Keratinocyte (primary cell): Measurements from ENCODE around the gene TSPAN18. TPM values are rescaled to one million over a fixed set of nuclear protein-coding genes. Genes with fewer than 3 reads are reported as not detected.

ENCODE experiments used
- DNase-seq: peaks from one replicate; pipeline ENCODE4 v3.0.0-alpha.2; 2011; ENCODE audit warnings: low read depth, missing footprints, low spot score
- FAIRE-seq: peaks from 2 replicates; lab custom pipeline; 2011; peaks lifted over from hg19 to GRCh38; lab: Jason Lieb, UNC
- H2AFZ ChIP-seq: 2 replicates; pipeline ENCODE4 v1.6.0; 2012; ENCODE audit warnings: low read length, control low read depth, inconsistent platforms; ENCODE audit not compliant: control insufficient read depth
- H3K27ac ChIP-seq: 2 replicates; pipeline ENCODE4 v1.5.1; 2011; ENCODE audit warnings: low read length; ENCODE audit not compliant: control insufficient read depth, insufficient read depth
- H3K27me3 ChIP-seq: 3 replicates; pipeline ENCODE4 v1.6.0; 2011; ENCODE audit warnings: low read length; ENCODE audit not compliant: control insufficient read depth, insufficient read depth; ENCODE audit errors: extremely low read depth
- H3K36me3 ChIP-seq, 2 experiments: 2 replicates in 1 of 2; 3 replicates in 1 of 2; pipeline ENCODE4 v1.5.1; 2011; ENCODE audit warnings: low read length in 2 of 2, mild to moderate bottlenecking in 1 of 2; ENCODE audit not compliant: control insufficient read depth in 2 of 2, insufficient read depth in 2 of 2; ENCODE audit errors: extremely low read depth in 1 of 2
- H3K4me1 ChIP-seq: 3 replicates; pipeline ENCODE4 v1.5.1; 2011; ENCODE audit warnings: low read length; ENCODE audit not compliant: control insufficient read depth, insufficient read depth; ENCODE audit errors: extremely low read depth
- H3K4me2 ChIP-seq: 3 replicates; pipeline ENCODE4 v1.6.0; 2011; ENCODE audit warnings: low read depth, low read length; ENCODE audit not compliant: control insufficient read depth, insufficient read depth; ENCODE audit errors: extremely low read depth
- H3K4me3 ChIP-seq, 3 experiments: fragments of 200-600 bp in 1 of 3; sonication (generic) in 1 of 3; 2 replicates in 2 of 3; 3 replicates in 1 of 3; pipeline ENCODE4 v1.5.1; 2011 to 2016; ENCODE audit warnings: low read length in 3 of 3, mild to moderate bottlenecking in 3 of 3, control low read depth in 2 of 3, inconsistent platforms in 1 of 3, low read depth in 1 of 3, mixed read lengths in 1 of 3, mixed run types in 1 of 3, moderate library complexity in 1 of 3; ENCODE audit not compliant: control insufficient read depth in 2 of 3, insufficient read depth in 2 of 3; ENCODE audit errors: extremely low read depth in 1 of 3
- H3K79me2 ChIP-seq: 2 replicates; pipeline ENCODE4 v1.6.0; 2012; ENCODE audit warnings: low read length; ENCODE audit not compliant: control insufficient read depth, insufficient read depth
- H3K9ac ChIP-seq: 3 replicates; pipeline ENCODE4 v1.6.0; 2011; ENCODE audit warnings: low read length; ENCODE audit not compliant: control insufficient read depth, insufficient read depth; ENCODE audit errors: extremely low read depth
- H3K9me1 ChIP-seq: 3 replicates; pipeline ENCODE4 v1.6.0; 2011; ENCODE audit warnings: low read length; ENCODE audit not compliant: control insufficient read depth, insufficient read depth; ENCODE audit errors: extremely low read depth
- H3K9me3 ChIP-seq: 2 replicates; pipeline ENCODE4 v1.5.1; 2012; ENCODE audit warnings: low read depth, low read length; ENCODE audit not compliant: control insufficient read depth
- H4K20me1 ChIP-seq: 3 replicates; pipeline ENCODE4 v1.6.0; 2011; ENCODE audit warnings: low read length; ENCODE audit not compliant: control insufficient read depth, insufficient read depth; ENCODE audit errors: extremely low read depth
- CTCF ChIP-seq, 3 experiments: IDR thresholded peaks in 1 of 3; conservative IDR thresholded peaks in 1 of 3; optimal IDR thresholded peaks in 1 of 3; 2 replicates in 2 of 3; 3 replicates in 1 of 3; pipeline versions ENCODE3 to v1.5.1; 2011; ENCODE audit warnings: low read length in 3 of 3, mild to moderate bottlenecking in 3 of 3, moderate library complexity in 2 of 3, control low read depth in 1 of 3, inconsistent platforms in 1 of 3; ENCODE audit not compliant: insufficient read depth in 2 of 3; ENCODE audit errors: extremely low read depth in 1 of 3
- EZH2 ChIP-seq: IDR thresholded peaks from one replicate; pipeline ENCODE4 v1.6.1; 2012; ENCODE audit warnings: inconsistent platforms, mild to moderate bottlenecking, low read length, moderate library complexity
- dilution Hi-C: fragments of 300-500 bp; cut with MboI; formaldehyde crosslinking; loops from one replicate; pipeline ENCODE4 v1.7.0; 2020; ENCODE audit warnings: low sequenced_read_pairs; ENCODE audit not compliant: extremely low pct_ligation_motif_present
- polyA plus RNA-seq, 5 experiments: library from polyadenylated mRNA; depleted of rRNA in 3 of 5; stranded (reverse) in 3 of 5; stranded (forward) in 1 of 5; unstranded in 1 of 5; fragments of >200 nt; gene quantifications; 1 replicate in 1 of 5; 2 replicates in 3 of 5; 3 replicates in 1 of 5; pipeline versions ENCODE4 v1.2.1 to v1.2.3, GENCODE V29; 2011 to 2012; ENCODE audit warnings: missing spikeins in 2 of 5, low read depth in 1 of 5, low replicate concordance in 1 of 5

The TSPAN18 gene
- polyA plus RNA-seq, 1 donor (not counting 4 experiments of a cell fraction or from before 2014, with no cell fraction given), result not detected

- no peak for FAIRE-seq
- Histone ChIP-seq H3K79me2 (no peaks in the 10 kb centered on the region), H3K4me2 (no peak overlapping the region), H3K27ac (no peak overlapping the region), H3K4me3 (no peak overlapping the region), H3K36me3 (no peaks in the 10 kb centered on the region), H3K9ac (no peak overlapping the region), H3K9me3 (no peaks in the 10 kb centered on the region), H3K27me3 (peaks cover 5% of the 10 kb centered on the region), H3K4me1 (no peaks in the 10 kb centered on the region), H4K20me1 (no peaks in the 10 kb centered on the region), H3K9me1 (no peaks in the 10 kb centered on the region), H2AFZ (no peak overlapping the region)
- dilution Hi-C loops, result no loop called here
- no peak for DNase-seq
- TF ChIP-seq EZH2 (no peak), CTCF (optimal IDR thresholded peaks at IDR 0.05 in 1 of 3, IDR thresholded peaks at IDR 0.05 in 1 of 3, conservative IDR thresholded peaks at IDR 0.05 in 1 of 3; ENCODE audit: extremely low read depth in 1 of 3, insufficient read depth in 2 of 3, low read length in 3 of 3) (no peak)
Observed at GRCh38 chr11:44787981-44788380, 61.2 kb downstream of the TSPAN18 start.

- FAIRE-seq, result no peak
- H3K79me2 ChIP-seq, result no peaks in the 10 kb centered on the region
- H3K27me3 ChIP-seq, result peaks cover 5% of the 10 kb centered on the region
- no peak for DNase-seq
- H3K4me1 ChIP-seq, result no peaks in the 10 kb centered on the region
- H3K27ac ChIP-seq, result no peak overlapping the region
- no peak overlapping the region for H2AFZ ChIP-seq
- H3K9ac ChIP-seq, result no peak overlapping the region
- H4K20me1 ChIP-seq, result no peaks in the 10 kb centered on the region
- no peak overlapping the region for H3K4me2 ChIP-seq
- TF ChIP-seq EZH2, result no peak
- TF ChIP-seq CTCF (optimal IDR thresholded peaks at IDR 0.05 in 1 of 3, IDR thresholded peaks at IDR 0.05 in 1 of 3, conservative IDR thresholded peaks at IDR 0.05 in 1 of 3; ENCODE audit: extremely low read depth in 1 of 3, insufficient read depth in 2 of 3, low read length in 3 of 3), result no peak
- no peak overlapping the region for H3K4me3 ChIP-seq
- dilution Hi-C loops, result no loop called here
- H3K9me3 ChIP-seq, result no peaks in the 10 kb centered on the region
- no peaks in the 10 kb centered on the region for H3K9me1 ChIP-seq
- no peaks in the 10 kb centered on the region for H3K36me3 ChIP-seq
Observed at GRCh38 chr11:44788536-44789261, 61.9 kb downstream of the TSPAN18 start.
